Measurements from ENCODE around the gene TSTD2.
A peak's percentile ranks its signal among the peaks of the same experiment; 100 is the strongest.
"Not testable (repeated sequence)": the region's sequence is repeated elsewhere in the genome, so short reads cannot be mapped to it uniquely, and the experiment has no call there.

TSTD2 gene

GRCh38 chr9:97629156-97629555 is 4.0 kb downstream of the TSTD2 start:
- no peaks in the 10 kb centered on the region for H3K27me3 ChIP-seq (replicated peaks; ENCODE audit: control insufficient read depth, insufficient read depth, low read length)
- H3K36me3 ChIP-seq (ENCODE audit: control insufficient read depth, insufficient read depth, low read length, severe bottlenecking), result peaks cover 14% of the 10 kb centered on the region
- no peak for DNase-seq (ENCODE audit: low read depth)
- peaks cover 18% of the 10 kb centered on the region for H3K4me1 ChIP-seq (ENCODE audit: control insufficient read depth, insufficient read depth, low read length)
- no peak overlapping the region for H3K4me3 ChIP-seq (ENCODE audit: low read length)
- H3K9me3 ChIP-seq (ENCODE audit: control insufficient read depth, low read length), result no peaks in the 10 kb centered on the region
- no peak overlapping the region for H3K9ac ChIP-seq (ENCODE audit: low read length)

GRCh38 chr9:97628668-97629067 is 4.5 kb downstream of the TSTD2 start:
- DNase-seq (ENCODE audit: low read depth), result no peak
- H3K9me3 ChIP-seq (ENCODE audit: control insufficient read depth, low read length), result no peaks in the 10 kb centered on the region
- no peak overlapping the region for H3K4me3 ChIP-seq (ENCODE audit: low read length)
- peaks cover 18% of the 10 kb centered on the region for H3K4me1 ChIP-seq (ENCODE audit: control insufficient read depth, insufficient read depth, low read length)
- peaks cover 14% of the 10 kb centered on the region for H3K36me3 ChIP-seq (ENCODE audit: control insufficient read depth, insufficient read depth, low read length, severe bottlenecking)
- no peak overlapping the region for H3K9ac ChIP-seq (ENCODE audit: low read length)
- H3K27me3 ChIP-seq (replicated peaks; ENCODE audit: control insufficient read depth, insufficient read depth, low read length), result no peaks in the 10 kb centered on the region

GRCh38 chr9:97627624-97628023 is 5.5 kb downstream of the TSTD2 start:
- H3K9ac ChIP-seq (ENCODE audit: low read length), result peak overlapping the region; percentile 40
- H3K27me3 ChIP-seq (replicated peaks; ENCODE audit: control insufficient read depth, insufficient read depth, low read length), result no peaks in the 10 kb centered on the region
- H3K4me3 ChIP-seq (ENCODE audit: low read length), result peak overlapping the region; percentile 33
- H3K9me3 ChIP-seq (ENCODE audit: control insufficient read depth, low read length), result no peaks in the 10 kb centered on the region
- no peak for DNase-seq (ENCODE audit: low read depth)
- peaks cover 14% of the 10 kb centered on the region for H3K36me3 ChIP-seq (ENCODE audit: control insufficient read depth, insufficient read depth, low read length, severe bottlenecking)
- peaks cover 18% of the 10 kb centered on the region for H3K4me1 ChIP-seq (ENCODE audit: control insufficient read depth, insufficient read depth, low read length)

GRCh38 chr9:97625620-97626019 is 7.5 kb downstream of the TSTD2 start:
- Histone ChIP-seq H3K36me3 (ENCODE audit: control insufficient read depth, insufficient read depth, low read length, severe bottlenecking) (peaks cover 17% of the 10 kb centered on the region), H3K9me3 (ENCODE audit: control insufficient read depth, low read length) (no peaks in the 10 kb centered on the region), H3K9ac (ENCODE audit: low read length) (no peak overlapping the region), H3K4me3 (ENCODE audit: low read length) (no peak overlapping the region), H3K27me3 (replicated peaks; ENCODE audit: control insufficient read depth, insufficient read depth, low read length) (no peaks in the 10 kb centered on the region), H3K4me1 (ENCODE audit: control insufficient read depth, insufficient read depth, low read length) (peaks cover 10% of the 10 kb centered on the region)
- no peak for DNase-seq (ENCODE audit: low read depth)

GRCh38 chr9:97623946-97624345 is 9.2 kb downstream of the TSTD2 start:
- Histone ChIP-seq H3K36me3 (ENCODE audit: control insufficient read depth, insufficient read depth, low read length, severe bottlenecking) (peaks cover 19% of the 10 kb centered on the region), H3K27me3 (replicated peaks; ENCODE audit: control insufficient read depth, insufficient read depth, low read length) (no peaks in the 10 kb centered on the region), H3K9me3 (ENCODE audit: control insufficient read depth, low read length) (no peaks in the 10 kb centered on the region), H3K9ac (ENCODE audit: low read length) (no peak overlapping the region), H3K4me3 (ENCODE audit: low read length) (no peak overlapping the region), H3K4me1 (ENCODE audit: control insufficient read depth, insufficient read depth, low read length) (peaks cover 10% of the 10 kb centered on the region)
- DNase-seq (ENCODE audit: low read depth), result no peak

GRCh38 chr9:97622483-97622882 is 10.7 kb downstream of the TSTD2 start:
- not testable (repeated sequence) for H3K27me3 ChIP-seq (replicated peaks; ENCODE audit: control insufficient read depth, insufficient read depth, low read length); DNase-seq (ENCODE audit: low read depth); H3K4me3 ChIP-seq (ENCODE audit: low read length); H3K9me3 ChIP-seq (ENCODE audit: control insufficient read depth, low read length); H3K9ac ChIP-seq (ENCODE audit: low read length); H3K4me1 ChIP-seq (ENCODE audit: control insufficient read depth, insufficient read depth, low read length)
- H3K36me3 ChIP-seq (ENCODE audit: control insufficient read depth, insufficient read depth, low read length, severe bottlenecking), result peaks cover 25% of the 10 kb centered on the region

GRCh38 chr9:97620063-97620462 is 13.1 kb downstream of the TSTD2 start:
- H3K27me3 ChIP-seq (replicated peaks; ENCODE audit: control insufficient read depth, insufficient read depth, low read length); H3K9ac ChIP-seq (ENCODE audit: low read length); H3K4me1 ChIP-seq (ENCODE audit: control insufficient read depth, insufficient read depth, low read length); DNase-seq (ENCODE audit: low read depth); H3K9me3 ChIP-seq (ENCODE audit: control insufficient read depth, low read length); H3K4me3 ChIP-seq (ENCODE audit: low read length): not testable (repeated sequence)
- peaks cover 29% of the 10 kb centered on the region for H3K36me3 ChIP-seq (ENCODE audit: control insufficient read depth, insufficient read depth, low read length, severe bottlenecking)

- no peak overlapping the region for H3K4me3 ChIP-seq (ENCODE audit: low read length)
- no peaks in the 10 kb centered on the region for H3K9me3 ChIP-seq (ENCODE audit: control insufficient read depth, low read length)
- H3K27me3 ChIP-seq (replicated peaks; ENCODE audit: control insufficient read depth, insufficient read depth, low read length), result no peaks in the 10 kb centered on the region
- H3K9ac ChIP-seq (ENCODE audit: low read length), result no peak overlapping the region
- H3K4me1 ChIP-seq (ENCODE audit: control insufficient read depth, insufficient read depth, low read length), result peaks cover 3% of the 10 kb centered on the region
- peaks cover 26% of the 10 kb centered on the region for H3K36me3 ChIP-seq (ENCODE audit: control insufficient read depth, insufficient read depth, low read length, severe bottlenecking)
- no peak for DNase-seq (ENCODE audit: low read depth)
These were observed 15.2 kb downstream of the TSTD2 start for GRCh38 chr9:97617939-97618416.

- Histone ChIP-seq H3K27me3 (replicated peaks; ENCODE audit: control insufficient read depth, insufficient read depth, low read length) (no peaks in the 10 kb centered on the region), H3K4me3 (ENCODE audit: low read length) (no peak overlapping the region), H3K4me1 (ENCODE audit: control insufficient read depth, insufficient read depth, low read length) (peaks cover 3% of the 10 kb centered on the region), H3K36me3 (ENCODE audit: control insufficient read depth, insufficient read depth, low read length, severe bottlenecking) (peaks cover 37% of the 10 kb centered on the region), H3K9me3 (ENCODE audit: control insufficient read depth, low read length) (no peaks in the 10 kb centered on the region), H3K9ac (ENCODE audit: low read length) (no peak overlapping the region)
- DNase-seq (ENCODE audit: low read depth), result peak; percentile 84
These were observed 17.6 kb downstream of the TSTD2 start for GRCh38 chr9:97615439-97616072.

- H3K36me3 ChIP-seq (ENCODE audit: control insufficient read depth, insufficient read depth, low read length, severe bottlenecking), result peaks cover 62% of the 10 kb centered on the region
- no peak for DNase-seq (ENCODE audit: low read depth)
- H3K9ac ChIP-seq (ENCODE audit: low read length), result no peak overlapping the region
- H3K4me1 ChIP-seq (ENCODE audit: control insufficient read depth, insufficient read depth, low read length), result peaks cover 21% of the 10 kb centered on the region
- no peak overlapping the region for H3K4me3 ChIP-seq (ENCODE audit: low read length)
- no peaks in the 10 kb centered on the region for H3K9me3 ChIP-seq (ENCODE audit: control insufficient read depth, low read length)
- H3K27me3 ChIP-seq (replicated peaks; ENCODE audit: control insufficient read depth, insufficient read depth, low read length), result no peaks in the 10 kb centered on the region
These were observed 28.1 kb downstream of the TSTD2 start for GRCh38 chr9:97604901-97605645.

GRCh38 chr9:97602430-97602829 is 30.7 kb downstream of the TSTD2 start:
- no peak overlapping the region for H3K9ac ChIP-seq (ENCODE audit: low read length)
- DNase-seq (ENCODE audit: low read depth), result no peak
- no peaks in the 10 kb centered on the region for H3K27me3 ChIP-seq (replicated peaks; ENCODE audit: control insufficient read depth, insufficient read depth, low read length)
- H3K9me3 ChIP-seq (ENCODE audit: control insufficient read depth, low read length), result no peaks in the 10 kb centered on the region
- H3K4me3 ChIP-seq (ENCODE audit: low read length), result no peak overlapping the region
- H3K4me1 ChIP-seq (ENCODE audit: control insufficient read depth, insufficient read depth, low read length), result peaks cover 37% of the 10 kb centered on the region
- H3K36me3 ChIP-seq (ENCODE audit: control insufficient read depth, insufficient read depth, low read length, severe bottlenecking), result peaks cover 55% of the 10 kb centered on the region

Data from adipocyte (in vitro differentiated cells).